K562 (cell line): ENCODE data around the gene NFIC. TPM values are rescaled to one million over a fixed set of nuclear protein-coding genes. Genes with fewer than 3 reads are reported as not detected.

Experiments used
- ATAC-seq: fragments of 200-7000 bp; cut with Tn5 transposase; 3 replicates; pipeline ENCODE4 v1.9.1; 2020; ENCODE audit warnings: moderate library complexity
- BruUV-seq: library from RNA; stranded (reverse); fragments of 400-500 nt; replicated peaks from 2 replicates; lab custom pipeline; 2021; lab: Mats Ljungman, UMichigan
- CTCF ChIA-PET: fragments of 300-600 bp; formaldehyde crosslinking; extraction: SDS; loops from one replicate; lab custom pipeline; 2021; ENCODE audit warnings: low intra/inter-chr PET ratio; lab: Yijun Ruan, JAX
- POLR2A ChIA-PET: fragments of 300-600, 350-650 bp; sonication (Branson Sonifier 250); formaldehyde crosslinking; extraction: SDS; loops from one replicate; lab custom pipeline; 2021; ENCODE audit warnings: antibody characterized with exemption, inconsistent platforms; lab: Yijun Ruan, JAX
- DNase-seq, 4 experiments: peaks; one replicate each; pipeline versions ENCODE4 v3.0.0 to v3.0.0-alpha.2; 2011 to 2018; ENCODE audit warnings: low spot score in 3 of 4, mixed read lengths in 3 of 4; ENCODE audit errors: extremely low read depth in 1 of 4
- FAIRE-seq: peaks from 2 replicates; lab custom pipeline; 2011; peaks lifted over from hg19 to GRCh38; lab: Jason Lieb, UNC
- H2AFZ ChIP-seq: 2 replicates; pipeline ENCODE4 v1.6.0; 2011; ENCODE audit warnings: low read depth, low read length, control low read depth, inconsistent platforms
- H3K27ac ChIP-seq: fragments of 200-600 bp; 3 replicates; pipeline ENCODE4 v1.8.0; 2011; ENCODE audit warnings: low read depth, mild to moderate bottlenecking, control low read depth, inconsistent platforms, low read length, moderate library complexity, mixed read lengths; ENCODE audit errors: extremely low read depth
- H3K27me3 ChIP-seq, 2 experiments: fragments of 300-600 bp in 1 of 2; 2 replicates in 1 of 2; 3 replicates in 1 of 2; pipeline versions ENCODE4 v1.6.0 to v1.8.0; 2011; ENCODE audit warnings: inconsistent platforms in 2 of 2, low read length in 2 of 2, mild to moderate bottlenecking in 1 of 2, mixed read lengths in 1 of 2, moderate library complexity in 1 of 2; ENCODE audit not compliant: control insufficient read depth in 2 of 2, insufficient read depth in 2 of 2
- H3K36me3 ChIP-seq: fragments of 300-600 bp; 3 replicates; pipeline ENCODE4 v1.8.0; 2011; ENCODE audit warnings: mild to moderate bottlenecking, low read length, inconsistent platforms; ENCODE audit not compliant: control insufficient read depth, insufficient read depth
- H3K4me1 ChIP-seq, 2 experiments: fragments of 200-600 bp in 1 of 2; replicated peaks in 1 of 2; 2 replicates in 1 of 2; 3 replicates in 1 of 2; pipeline versions ENCODE4 v1.5.1 to v1.8.0; 2011; ENCODE audit warnings: inconsistent platforms in 2 of 2, low read length in 2 of 2, mild to moderate bottlenecking in 1 of 2, mixed read lengths in 1 of 2, moderate library complexity in 1 of 2; ENCODE audit not compliant: control insufficient read depth in 2 of 2, insufficient read depth in 2 of 2
- H3K4me2 ChIP-seq: 2 replicates; pipeline ENCODE4 v1.6.1; 2011; ENCODE audit warnings: low read length, control low read depth, inconsistent platforms, mixed read lengths; ENCODE audit not compliant: insufficient read depth
- H3K4me3 ChIP-seq: fragments of 200-600 bp; sonication (generic), shearing (Covaris generic); 2 replicates; pipeline ENCODE4 v1.5.1; 2016; ENCODE audit warnings: control low read depth, inconsistent platforms
- H3K79me2 ChIP-seq: fragments of 200-600 bp; 3 replicates; pipeline ENCODE4 v1.8.0; 2011; ENCODE audit warnings: low read length, inconsistent platforms; ENCODE audit not compliant: control insufficient read depth, insufficient read depth
- H3K9ac ChIP-seq, 2 experiments: 2 replicates each; pipeline versions ENCODE4 v1.6.0 to v1.6.1; 2011; ENCODE audit warnings: low read depth in 2 of 2, low read length in 2 of 2, control low read depth in 1 of 2, inconsistent platforms in 1 of 2, mild to moderate bottlenecking in 1 of 2, mixed read lengths in 1 of 2; ENCODE audit not compliant: insufficient read depth in 1 of 2
- H3K9me1 ChIP-seq: one replicate; pipeline ENCODE4 v1.6.0; 2011; ENCODE audit warnings: inconsistent platforms, mild to moderate bottlenecking, low read length, moderate library complexity; ENCODE audit not compliant: control insufficient read depth, insufficient read depth
- H3K9me3 ChIP-seq: replicated peaks from 2 replicates; pipeline ENCODE4 v1.5.1; 2011; ENCODE audit warnings: low read depth, low read length, inconsistent platforms; ENCODE audit not compliant: control insufficient read depth, insufficient read depth
- H4K20me1 ChIP-seq: replicated peaks from 2 replicates; pipeline ENCODE4 v1.6.1; 2011; ENCODE audit warnings: low read length, inconsistent platforms, mixed read lengths; ENCODE audit not compliant: control insufficient read depth, insufficient read depth
- BRF2 ChIP-seq: IDR thresholded peaks from 3 replicates; pipeline ENCODE4 v1.6.1; 2011; ENCODE audit warnings: borderline replicate concordance, mild to moderate bottlenecking; ENCODE audit not compliant: insufficient read length, insufficient read depth
- CREB3 ChIP-seq: fragments of 450-650 bp; conservative IDR thresholded peaks from 2 replicates; pipeline ENCODE4 v1.6.1; 2016; ENCODE audit warnings: missing genetic modification characterization, low read depth, mild to moderate bottlenecking, missing compliant biosample characterization, moderate library complexity
- RERE ChIP-seq: sonication (generic); formaldehyde crosslinking; IDR thresholded peaks from 2 replicates; pipeline ENCODE4 v1.8.0; 2023; ENCODE audit warnings: missing genetic modification reagents, mild to moderate bottlenecking, borderline replicate concordance
- WGBS: fragments of 100-300 bp; shearing (Covaris generic); methylation state at CpG from one replicate; pipeline ENCODE4 v1.1.6; 2016; ENCODE audit warnings: low coverage, mixed read lengths; ENCODE audit not compliant: insufficient coverage; ENCODE audit errors: missing lambda C conversion rate; 5-methylcytosine and 5-hydroxymethylcytosine counted together
- in situ Hi-C: fragments of 300-500 bp; cut with MboI; formaldehyde crosslinking; loops from 4 replicates; pipeline ENCODE4 v1.15.0; 2018; ENCODE audit warnings: inconsistent platforms, mixed read lengths
- intact Hi-C: fragments of 100-400 bp; cut with micrococcal nuclease; formaldehyde crosslinking; loops from 2 replicates; pipeline ENCODE4 v1.14.2; 2022
- polyA plus RNA-seq, 8 experiments: library from polyadenylated mRNA; depleted of rRNA in 4 of 8; stranded (reverse) in 5 of 8; unstranded in 3 of 8; fragments of >200 nt; fragmentation: Nextera tagmentation in 2 of 8; fragmentation: Illumina TruSeq in 1 of 8; extraction: Ambion mirVana in 2 of 8; extraction: Trizol in 1 of 8; gene quantifications; 2 replicates each; pipeline versions ENCODE4 v1.2.1 to v1.2.3, GENCODE V29; 2011 to 2014; ENCODE audit warnings: inconsistent platforms in 1 of 8, missing spikeins in 1 of 8
- total RNA-seq, 7 experiments: library from RNA; depleted of rRNA in 6 of 7; stranded (reverse); fragments of >200 nt in 6 of 7; fragmentation: Illumina TruSeq in 2 of 7; extraction: Trizol in 2 of 7; gene quantifications; 2 replicates each; pipeline versions ENCODE4 v1.2.1 to v1.2.3, GENCODE V29; 2011 to 2021; ENCODE audit warnings: low replicate concordance in 1 of 7
- TF ChIP-seq, protein P1 (sequence below): fragments of 450-650 bp; IDR thresholded peaks from 2 replicates; pipeline ENCODE4 v1.6.1; 2018; ENCODE audit not compliant: partially characterized antibody

The NFIC gene
- total and polyA plus RNA-seq, 9 of the 15 experiments (the other 6 are each of a cell fraction or from before 2014, with no cell fraction given) = 0.71 to 62.1 (median 6.9) TPM

GRCh38 chr19:3518255-3518654, 151.9 kb downstream of the NFIC start:
- POLR2A ChIA-PET = interaction anchor here (0.6 to 1.7 kb wide), 3 partner anchors 9 to 59 kb away, joined by 3 to 9 read pairs (median 4); partner anchors contain the start of gene DOHH
- H3K79me2 ChIP-seq = peaks cover 76% of the 10 kb centered on the region

More at GRCh38 chr19:3518255-3518654, 151.9 kb downstream of the NFIC start:
- Histone ChIP-seq H3K9me3 (no peaks in the 10 kb centered on the region), H3K9ac (no peak overlapping the region; a peak in 1 of 4 replicates), H3K9me1 (peaks cover 4% of the 10 kb centered on the region), H3K4me2 (no peak overlapping the region), H3K4me3 (no peak overlapping the region), H4K20me1 (peaks cover 28% of the 10 kb centered on the region), H3K27ac (no peak overlapping the region), H2AFZ (no peak overlapping the region), H3K36me3 (peaks cover 23% of the 10 kb centered on the region; the same call in 1 of the 3 replicates), H3K4me1 (peaks cover 19 to 76% of the 10 kb centered on the region in 2 experiments), H3K27me3 (no peaks in the 10 kb centered on the region)
- ATAC-seq (no peak), DNase-seq (no peak), FAIRE-seq (no peak)
- TF ChIP-seq CREB3 = no peak
- TF ChIP-seq, protein P1, sequence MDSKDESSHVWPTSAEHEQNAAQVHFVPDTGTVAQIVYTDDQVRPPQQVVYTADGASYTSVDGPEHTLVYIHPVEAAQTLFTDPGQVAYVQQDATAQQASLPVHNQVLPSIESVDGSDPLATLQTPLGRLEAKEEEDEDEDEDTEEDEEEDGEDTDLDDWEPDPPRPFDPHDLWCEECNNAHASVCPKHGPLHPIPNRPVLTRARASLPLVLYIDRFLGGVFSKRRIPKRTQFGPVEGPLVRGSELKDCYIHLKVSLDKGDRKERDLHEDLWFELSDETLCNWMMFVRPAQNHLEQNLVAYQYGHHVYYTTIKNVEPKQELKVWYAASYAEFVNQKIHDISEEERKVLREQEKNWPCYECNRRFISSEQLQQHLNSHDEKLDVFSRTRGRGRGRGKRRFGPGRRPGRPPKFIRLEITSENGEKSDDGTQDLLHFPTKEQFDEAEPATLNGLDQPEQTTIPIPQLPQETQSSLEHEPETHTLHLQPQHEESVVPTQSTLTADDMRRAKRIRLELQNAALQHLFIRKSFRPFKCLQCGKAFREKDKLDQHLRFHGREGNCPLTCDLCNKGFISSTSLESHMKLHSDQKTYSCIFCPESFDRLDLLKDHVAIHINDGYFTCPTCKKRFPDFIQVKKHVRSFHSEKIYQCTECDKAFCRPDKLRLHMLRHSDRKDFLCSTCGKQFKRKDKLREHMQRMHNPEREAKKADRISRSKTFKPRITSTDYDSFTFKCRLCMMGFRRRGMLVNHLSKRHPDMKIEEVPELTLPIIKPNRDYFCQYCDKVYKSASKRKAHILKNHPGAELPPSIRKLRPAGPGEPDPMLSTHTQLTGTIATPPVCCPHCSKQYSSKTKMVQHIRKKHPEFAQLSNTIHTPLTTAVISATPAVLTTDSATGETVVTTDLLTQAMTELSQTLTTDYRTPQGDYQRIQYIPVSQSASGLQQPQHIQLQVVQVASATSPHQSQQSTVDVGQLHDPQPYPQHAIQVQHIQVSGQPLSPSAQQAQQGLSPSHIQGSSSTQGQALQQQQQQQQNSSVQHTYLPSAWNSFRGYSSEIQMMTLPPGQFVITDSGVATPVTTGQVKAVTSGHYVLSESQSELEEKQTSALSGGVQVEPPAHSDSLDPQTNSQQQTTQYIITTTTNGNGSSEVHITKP = no peak
- no peak for TF ChIP-seq BRF2
- no peak for TF ChIP-seq RERE (CRISPR knock-in tag)
- in situ Hi-C loops = no loop called here
- 81% methylated on average over 10 of the region's 10 CpGs for WGBS
- BruUV-seq = no TSS peak
- intact Hi-C loops = no loop called here
- CTCF ChIA-PET = no interaction called here
